Liver (tissue), 3 donors: ENCODE data around the gene MFAP2.
"Not testable (repeated sequence)": the region's sequence is repeated elsewhere in the genome, so short reads cannot be mapped to it uniquely, and the experiment has no call there.

Experiments used
- ATF3 ChIP-seq: IDR thresholded peaks from 2 replicates; pipeline ENCODE4 v1.6.1; 2016; ENCODE audit warnings: antibody characterized with exemption
- JUND ChIP-seq, 2 donors: IDR thresholded peaks; 2 replicates each; pipeline ENCODE4 v1.6.1; 2016; ENCODE audit warnings: antibody characterized with exemption in 2 of 2
- YY1 ChIP-seq: IDR thresholded peaks from 2 replicates; pipeline ENCODE4 v1.6.1; 2016; ENCODE audit warnings: antibody characterized with exemption, mild to moderate bottlenecking
- ZBTB33 ChIP-seq: IDR thresholded peaks from 2 replicates; pipeline ENCODE4 v1.6.1; 2016; ENCODE audit warnings: antibody characterized with exemption
- TF ChIP-seq, protein P1 (sequence below): fragments of 150-350 bp; IDR thresholded peaks from 2 replicates; pipeline ENCODE4 v1.5.1; 2017; ENCODE audit warnings: improper control_type of control experiment, low read depth, low read length; ENCODE audit not compliant: missing input control
- TF ChIP-seq, protein P2 (sequence below): IDR thresholded peaks from 2 replicates; pipeline ENCODE4 v1.6.1; 2016; ENCODE audit warnings: antibody characterized with exemption
- donor health status: healthy.
- donor health status: healthy.

GRCh38 chr1:16946185-16946584 lies 34.2 kb downstream of the MFAP2 start:
- TF ChIP-seq, protein P1, sequence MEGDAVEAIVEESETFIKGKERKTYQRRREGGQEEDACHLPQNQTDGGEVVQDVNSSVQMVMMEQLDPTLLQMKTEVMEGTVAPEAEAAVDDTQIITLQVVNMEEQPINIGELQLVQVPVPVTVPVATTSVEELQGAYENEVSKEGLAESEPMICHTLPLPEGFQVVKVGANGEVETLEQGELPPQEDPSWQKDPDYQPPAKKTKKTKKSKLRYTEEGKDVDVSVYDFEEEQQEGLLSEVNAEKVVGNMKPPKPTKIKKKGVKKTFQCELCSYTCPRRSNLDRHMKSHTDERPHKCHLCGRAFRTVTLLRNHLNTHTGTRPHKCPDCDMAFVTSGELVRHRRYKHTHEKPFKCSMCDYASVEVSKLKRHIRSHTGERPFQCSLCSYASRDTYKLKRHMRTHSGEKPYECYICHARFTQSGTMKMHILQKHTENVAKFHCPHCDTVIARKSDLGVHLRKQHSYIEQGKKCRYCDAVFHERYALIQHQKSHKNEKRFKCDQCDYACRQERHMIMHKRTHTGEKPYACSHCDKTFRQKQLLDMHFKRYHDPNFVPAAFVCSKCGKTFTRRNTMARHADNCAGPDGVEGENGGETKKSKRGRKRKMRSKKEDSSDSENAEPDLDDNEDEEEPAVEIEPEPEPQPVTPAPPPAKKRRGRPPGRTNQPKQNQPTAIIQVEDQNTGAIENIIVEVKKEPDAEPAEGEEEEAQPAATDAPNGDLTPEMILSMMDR: not testable (repeated sequence)
- not testable (repeated sequence) for TF ChIP-seq ZBTB33; YY1; ATF3; JUND (IDR thresholded peaks at IDR 0.05)
- TF ChIP-seq, protein P2, sequence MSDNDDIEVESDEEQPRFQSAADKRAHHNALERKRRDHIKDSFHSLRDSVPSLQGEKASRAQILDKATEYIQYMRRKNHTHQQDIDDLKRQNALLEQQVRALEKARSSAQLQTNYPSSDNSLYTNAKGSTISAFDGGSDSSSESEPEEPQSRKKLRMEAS: not testable (repeated sequence)
